H1 (cell line): ENCODE results near the gene FRMD4B. TPM values are rescaled to one million over a fixed set of nuclear protein-coding genes. Genes with fewer than 3 reads are reported as not detected.

ENCODE experiments used
- CTCF ChIA-PET: fragments of 300-600 bp; sonication (Branson Sonifier 250); formaldehyde crosslinking; loops from one replicate; lab custom pipeline; 2021; ENCODE audit not compliant: partially characterized antibody; lab: Charles Lee
- POLR2A ChIA-PET: fragments of 300-600 bp; sonication (Branson Sonifier 250); formaldehyde crosslinking; loops from one replicate; lab custom pipeline; 2021; ENCODE audit warnings: inconsistent platforms; ENCODE audit not compliant: partially characterized antibody; lab: Charles Lee
- DNase-seq, 2 experiments: peaks; one replicate each; pipeline versions ENCODE4 v3.0.0 to v3.0.0-alpha.2; 2010 to 2022; ENCODE audit warnings: low spot score in 2 of 2, low read depth in 1 of 2, mixed read lengths in 1 of 2
- FAIRE-seq: peaks from 2 replicates; lab custom pipeline; 2011; peaks lifted over from hg19 to GRCh38; lab: Jason Lieb, UNC
- H2AFZ ChIP-seq: 2 replicates; pipeline ENCODE4 v1.8.1; 2012; ENCODE audit warnings: low read length, inconsistent platforms
- H2AK5ac ChIP-seq: 2 replicates; pipeline ENCODE4 v1.6.1; 2013; ENCODE audit warnings: low read depth, low read length
- H2BK120ac ChIP-seq: replicated peaks from 2 replicates; pipeline ENCODE3; 2013; ENCODE audit warnings: low read depth, low read length, inconsistent platforms
- H2BK12ac ChIP-seq: 2 replicates; pipeline ENCODE4 v1.6.1; 2013; ENCODE audit warnings: low read depth, low read length
- H2BK15ac ChIP-seq: 2 replicates; pipeline ENCODE4 v1.6.1; 2013; ENCODE audit warnings: low read length
- H2BK20ac ChIP-seq: 2 replicates; pipeline ENCODE4 v1.6.1; 2013; ENCODE audit warnings: low read length
- H2BK5ac ChIP-seq: 2 replicates; pipeline ENCODE4 v1.6.1; 2013; ENCODE audit warnings: low read depth, low read length
- H3K14ac ChIP-seq: 2 replicates; pipeline ENCODE4 v1.6.1; 2013; ENCODE audit warnings: inconsistent platforms; ENCODE audit not compliant: insufficient read length
- H3K18ac ChIP-seq: 2 replicates; pipeline ENCODE4 v1.6.1; 2013; ENCODE audit warnings: low read length; ENCODE audit errors: extremely low read depth
- H3K23ac ChIP-seq: 2 replicates; pipeline ENCODE4 v1.6.1; 2013; ENCODE audit warnings: inconsistent platforms; ENCODE audit not compliant: insufficient read length
- H3K23me2 ChIP-seq: 2 replicates; pipeline ENCODE4 v1.6.1; 2013; ENCODE audit warnings: low read depth, low read length
- H3K27ac ChIP-seq: 2 replicates; pipeline ENCODE4 v1.6.1; 2011; ENCODE audit warnings: low read depth, low read length, inconsistent platforms
- H3K27me3 ChIP-seq, 4 experiments: replicated peaks in 1 of 4; 1 replicate in 1 of 4; 2 replicates in 3 of 4; pipeline versions ENCODE4 v1.6.1 to v1.8.1; 2011 to 2013; ENCODE audit warnings: low read length in 3 of 4, mild to moderate bottlenecking in 3 of 4, inconsistent platforms in 2 of 4, mixed read lengths in 2 of 4, moderate library complexity in 1 of 4; ENCODE audit not compliant: control insufficient read depth in 3 of 4, insufficient read depth in 3 of 4; ENCODE audit errors: extremely low read depth in 1 of 4
- H3K36me3 ChIP-seq, 4 experiments: 2 replicates each; pipeline versions ENCODE4 v1.6.1 to v1.8.1; 2011 to 2013; ENCODE audit warnings: mild to moderate bottlenecking in 4 of 4, low read length in 3 of 4, moderate library complexity in 2 of 4, control low read depth in 1 of 4, inconsistent platforms in 1 of 4; ENCODE audit not compliant: insufficient read depth in 4 of 4, control insufficient read depth in 2 of 4
- H3K4ac ChIP-seq: replicated peaks from 2 replicates; pipeline ENCODE3; 2013; ENCODE audit warnings: low read length, low read depth, mixed read lengths, inconsistent platforms; ENCODE audit not compliant: insufficient read length
- H3K4me1 ChIP-seq, 4 experiments: replicated peaks in 1 of 4; 1 replicate in 1 of 4; 2 replicates in 3 of 4; pipeline versions ENCODE4 v1.6.1 to v1.8.1; 2011 to 2013; ENCODE audit warnings: low read length in 3 of 4, inconsistent platforms in 2 of 4, mixed read lengths in 1 of 4; ENCODE audit not compliant: insufficient read depth in 4 of 4, control insufficient read depth in 3 of 4
- H3K4me2 ChIP-seq, 2 experiments: 2 replicates each; pipeline versions ENCODE4 v1.6.1 to v1.8.1; 2011 to 2013; ENCODE audit warnings: low read depth in 2 of 2, low read length in 2 of 2, control low read depth in 1 of 2, inconsistent platforms in 1 of 2, mild to moderate bottlenecking in 1 of 2; ENCODE audit not compliant: insufficient read depth in 1 of 2
- H3K4me3 ChIP-seq, 4 experiments: fragments of 200-600, 300-600 bp in 1 of 4; sonication (generic), shearing (Covaris generic), sonication (Bioruptor Twin) in 1 of 4; 2 replicates each; pipeline versions ENCODE4 v1.5.1 to v1.8.1; 2011 to 2016; ENCODE audit warnings: low read length in 4 of 4, low read depth in 3 of 4, control low read depth in 2 of 4, inconsistent platforms in 2 of 4, mild to moderate bottlenecking in 2 of 4, mixed read lengths in 1 of 4, moderate library complexity in 1 of 4; ENCODE audit not compliant: insufficient read depth in 2 of 4; ENCODE audit errors: extremely low read depth in 1 of 4
- H3K56ac ChIP-seq: replicated peaks from 2 replicates; pipeline ENCODE3; 2013; ENCODE audit warnings: low read depth, mild to moderate bottlenecking, mixed read lengths, low read length, inconsistent platforms; ENCODE audit not compliant: insufficient read length
- H3K79me1 ChIP-seq: 2 replicates; pipeline ENCODE4 v1.6.1; 2013; ENCODE audit warnings: low read depth, low read length, control low read depth
- H3K79me2 ChIP-seq, 2 experiments: 2 replicates each; pipeline versions ENCODE4 v1.6.1 to v1.8.1; 2012 to 2013; ENCODE audit warnings: low read length in 2 of 2, mild to moderate bottlenecking in 2 of 2, inconsistent platforms in 1 of 2; ENCODE audit not compliant: insufficient read depth in 2 of 2, control insufficient read depth in 1 of 2
- H3K9ac ChIP-seq, 4 experiments: replicated peaks in 1 of 4; 1 replicate in 1 of 4; 2 replicates in 3 of 4; pipeline versions ENCODE4 v1.6.1 to v1.8.1; 2011 to 2013; ENCODE audit warnings: low read depth in 3 of 4, low read length in 3 of 4, control low read depth in 2 of 4, mild to moderate bottlenecking in 2 of 4, moderate library complexity in 2 of 4, inconsistent platforms in 1 of 4; ENCODE audit errors: extremely low read depth in 1 of 4
- H3K9me3 ChIP-seq, 2 experiments: 2 replicates each; pipeline versions ENCODE4 v1.6.1 to v1.8.1; 2012 to 2013; ENCODE audit warnings: mild to moderate bottlenecking in 2 of 2, moderate library complexity in 2 of 2, control low read depth in 1 of 2, inconsistent platforms in 1 of 2, low read depth in 1 of 2, low read length in 1 of 2, mixed read lengths in 1 of 2; ENCODE audit not compliant: insufficient read depth in 2 of 2
- H4K20me1 ChIP-seq, 2 experiments: replicated peaks in 1 of 2; 2 replicates each; pipeline versions ENCODE3 to v1.8.1; 2011 to 2013; ENCODE audit warnings: inconsistent platforms in 2 of 2, low read length in 2 of 2, mild to moderate bottlenecking in 1 of 2; ENCODE audit not compliant: insufficient read depth in 2 of 2, control insufficient read depth in 1 of 2
- H4K5ac ChIP-seq: 2 replicates; pipeline ENCODE4 v1.6.1; 2013; ENCODE audit warnings: low read length, low read depth, mixed read lengths, inconsistent platforms; ENCODE audit not compliant: insufficient read length
- H4K8ac ChIP-seq: 2 replicates; pipeline ENCODE4 v1.8.0; 2013; ENCODE audit warnings: mild to moderate bottlenecking, moderate library complexity, low read length, inconsistent platforms; ENCODE audit not compliant: insufficient read depth; ENCODE audit errors: extremely low read depth
- H4K91ac ChIP-seq: replicated peaks from 2 replicates; pipeline ENCODE3; 2013; ENCODE audit warnings: low read length, mixed read lengths, inconsistent platforms; ENCODE audit not compliant: insufficient read length
- CEBPB ChIP-seq: IDR thresholded peaks from 2 replicates; pipeline ENCODE4 v1.6.1; 2012; ENCODE audit warnings: low read depth, low read length
- CTBP2 ChIP-seq: IDR thresholded peaks from 2 replicates; pipeline ENCODE4 v1.7.0; 2011; ENCODE audit warnings: borderline replicate concordance, mild to moderate bottlenecking, moderate library complexity, mixed read lengths, low read length; ENCODE audit not compliant: insufficient read depth, insufficient read length
- HDAC2 ChIP-seq, 2 experiments: fragments of 300-600 bp in 1 of 2; sonication (generic) in 1 of 2; IDR thresholded peaks; 2 replicates each; pipeline ENCODE4 v1.6.1; 2011 to 2012; ENCODE audit warnings: low read depth in 2 of 2, low read length in 2 of 2, mild to moderate bottlenecking in 2 of 2, moderate library complexity in 2 of 2, borderline replicate concordance in 1 of 2, inconsistent platforms in 1 of 2
- NRF1 ChIP-seq: IDR thresholded peaks from 2 replicates; pipeline ENCODE4 v1.6.1; 2011; ENCODE audit warnings: mild to moderate bottlenecking, low read depth, low read length, improper control_type of control experiment
- RXRA ChIP-seq: IDR thresholded peaks from 2 replicates; pipeline ENCODE4 v1.6.1; 2011; ENCODE audit warnings: low read depth, mild to moderate bottlenecking, low read length, moderate library complexity; ENCODE audit not compliant: insufficient read depth
- SIN3A ChIP-seq, 2 experiments: IDR thresholded peaks in 1 of 2; conservative IDR thresholded peaks in 1 of 2; 2 replicates each; pipeline ENCODE4 v1.6.1; 2011 to 2012; ENCODE audit warnings: low read length in 2 of 2, improper control_type of control experiment in 1 of 2, low read depth in 1 of 2, mild to moderate bottlenecking in 1 of 2
- SIX5 ChIP-seq: IDR thresholded peaks from 2 replicates; pipeline ENCODE4 v1.6.1; 2011; ENCODE audit warnings: mild to moderate bottlenecking, low read depth, low read length
- YY1 ChIP-seq: IDR thresholded peaks from 2 replicates; pipeline ENCODE4 v1.6.1; 2011; ENCODE audit warnings: low read depth, mild to moderate bottlenecking, low read length
- WGBS, 2 experiments: shearing (Covaris generic) in 1 of 2; methylation state at CpG; one replicate each; pipeline versions ENCODE4 v1.1.6 to v1.1.7; 2013 to 2015; ENCODE audit warnings: low lambda C conversion rate in 2 of 2, mixed read lengths in 2 of 2, inconsistent platforms in 1 of 2, low coverage in 1 of 2, missing lambda C conversion rate in 1 of 2; ENCODE audit not compliant: insufficient replicate concordance in 2 of 2, insufficient coverage in 1 of 2, insufficient read length in 1 of 2; ENCODE audit errors: extremely low coverage in 1 of 2, missing lambda C conversion rate in 1 of 2; 5-methylcytosine and 5-hydroxymethylcytosine counted together
- polyA plus RNA-seq, 7 experiments: library from polyadenylated mRNA; depleted of rRNA in 3 of 7; stranded (reverse) in 5 of 7; unstranded in 2 of 7; fragments of >200 nt in 5 of 7; fragments of 200-250 nt in 2 of 7; gene quantifications; 1 replicate in 5 of 7; 2 replicates in 1 of 7; 4 replicates in 1 of 7; pipeline versions ENCODE4 v1.2.1 to v1.2.3, GENCODE V29; 2011 to 2013; ENCODE audit warnings: missing spikeins in 2 of 7, mixed read lengths in 2 of 7
- total RNA-seq: library from RNA; stranded (reverse); fragmentation: NEBNext Ultra II Directional; extraction: Animal tissue kit (Norgen Biotek cat#: 25700); gene quantifications from 2 replicates; pipeline ENCODE4 v1.2.1, GENCODE V29; 2021
- TF ChIP-seq, protein P1 (sequence below), 3 experiments: IDR thresholded peaks; 1 replicate in 2 of 3; 2 replicates in 1 of 3; pipeline versions ENCODE4 v1.5.1 to v1.6.1; 2011; ENCODE audit warnings: low read length in 3 of 3, mild to moderate bottlenecking in 3 of 3, inconsistent platforms in 2 of 3, low read depth in 1 of 3, moderate library complexity in 1 of 3; ENCODE audit not compliant: insufficient read depth in 1 of 3; ENCODE audit errors: control extremely low read depth in 1 of 3
- TF ChIP-seq, protein P2 (sequence below): IDR thresholded peaks from 2 replicates; pipeline ENCODE4 v1.6.1; 2011; ENCODE audit warnings: low read depth, mild to moderate bottlenecking, low read length; ENCODE audit not compliant: insufficient read depth

FRMD4B gene
- total and polyA plus RNA-seq, 2 of the 8 experiments (the other 6 are each of a cell fraction or from before 2014, with no cell fraction given): 2.7 to 7.2 TPM

DNA sequence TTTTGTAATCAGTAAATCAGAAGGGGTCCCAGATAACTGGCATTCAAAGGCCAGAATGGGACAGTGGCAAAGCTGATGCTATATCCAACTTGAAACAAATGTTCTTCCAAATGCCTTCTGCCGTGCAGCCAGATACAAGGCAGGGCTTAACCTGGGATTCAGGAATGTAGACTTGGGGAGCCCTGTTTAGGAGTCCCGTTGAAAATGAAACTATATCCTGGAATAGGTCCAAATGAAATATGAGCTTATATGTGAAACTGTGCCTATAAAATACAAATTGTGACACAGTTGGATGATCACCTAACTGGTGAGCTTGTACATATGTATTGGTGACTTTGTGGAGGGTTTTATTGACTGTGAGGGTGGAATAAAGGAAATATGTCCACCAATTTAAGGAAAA lies 28.7 kb downstream of the FRMD4B start:
- POLR2A ChIA-PET: no interaction called here
- TF ChIP-seq, protein P1, sequence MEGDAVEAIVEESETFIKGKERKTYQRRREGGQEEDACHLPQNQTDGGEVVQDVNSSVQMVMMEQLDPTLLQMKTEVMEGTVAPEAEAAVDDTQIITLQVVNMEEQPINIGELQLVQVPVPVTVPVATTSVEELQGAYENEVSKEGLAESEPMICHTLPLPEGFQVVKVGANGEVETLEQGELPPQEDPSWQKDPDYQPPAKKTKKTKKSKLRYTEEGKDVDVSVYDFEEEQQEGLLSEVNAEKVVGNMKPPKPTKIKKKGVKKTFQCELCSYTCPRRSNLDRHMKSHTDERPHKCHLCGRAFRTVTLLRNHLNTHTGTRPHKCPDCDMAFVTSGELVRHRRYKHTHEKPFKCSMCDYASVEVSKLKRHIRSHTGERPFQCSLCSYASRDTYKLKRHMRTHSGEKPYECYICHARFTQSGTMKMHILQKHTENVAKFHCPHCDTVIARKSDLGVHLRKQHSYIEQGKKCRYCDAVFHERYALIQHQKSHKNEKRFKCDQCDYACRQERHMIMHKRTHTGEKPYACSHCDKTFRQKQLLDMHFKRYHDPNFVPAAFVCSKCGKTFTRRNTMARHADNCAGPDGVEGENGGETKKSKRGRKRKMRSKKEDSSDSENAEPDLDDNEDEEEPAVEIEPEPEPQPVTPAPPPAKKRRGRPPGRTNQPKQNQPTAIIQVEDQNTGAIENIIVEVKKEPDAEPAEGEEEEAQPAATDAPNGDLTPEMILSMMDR (IDR thresholded peaks at IDR 0.05; ENCODE audit: control extremely low read depth in 1 of 3, insufficient read depth in 1 of 3, low read depth in 1 of 3, low read length in 3 of 3): no peak
- TF ChIP-seq HDAC2 (IDR thresholded peaks at IDR 0.05; ENCODE audit: borderline replicate concordance in 1 of 2, low read depth in 2 of 2, low read length in 2 of 2) (no peak), RXRA (no peak), YY1 (no peak), CTBP2 (no peak), SIX5 (no peak), SIN3A (conservative IDR thresholded peaks at IDR 0.05 in 1 of 2, IDR thresholded peaks at IDR 0.05 in 1 of 2; ENCODE audit: low read depth in 1 of 2, low read length in 2 of 2) (no peak), CEBPB (no peak), NRF1 (no peak)
- TF ChIP-seq, protein P2, sequence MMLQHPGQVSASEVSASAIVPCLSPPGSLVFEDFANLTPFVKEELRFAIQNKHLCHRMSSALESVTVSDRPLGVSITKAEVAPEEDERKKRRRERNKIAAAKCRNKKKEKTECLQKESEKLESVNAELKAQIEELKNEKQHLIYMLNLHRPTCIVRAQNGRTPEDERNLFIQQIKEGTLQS: no peak

More for the DNA sequence above, 28.7 kb downstream of the FRMD4B start:
- Histone ChIP-seq H3K4me1 (no peaks in the 10 kb centered on the region), H3K14ac (no peak overlapping the region), H3K9me3 (no peaks in the 10 kb centered on the region; a peak in 1 of 4 replicates), H4K20me1 (no peaks in the 10 kb centered on the region), H3K18ac (no peak overlapping the region), H2AFZ (no peak overlapping the region), H2AK5ac (no peak overlapping the region), H3K27me3 (peaks cover 0 to 1% (median 0%) of the 10 kb centered on the region in 4 experiments; a peak in 1 of 7 replicates), H3K4ac (no peak overlapping the region), H4K5ac (no peak overlapping the region), H2BK12ac (no peak overlapping the region), H3K79me1 (no peaks in the 10 kb centered on the region), H3K9ac (no peak overlapping the region), H2BK15ac (no peak overlapping the region), H2BK20ac (no peak overlapping the region), H2BK5ac (no peak overlapping the region), H4K91ac (no peak overlapping the region), H4K8ac (no peak overlapping the region), H3K56ac (no peak overlapping the region), H3K4me3 (no peak overlapping the region), H3K27ac (no peak overlapping the region), H3K79me2 (no peaks in the 10 kb centered on the region), H3K36me3 (no peaks in the 10 kb centered on the region), H3K4me2 (no peak overlapping the region), H2BK120ac (no peak overlapping the region), H3K23ac (no peak overlapping the region), H3K23me2 (no peaks in the 10 kb centered on the region)
- WGBS, 2 experiments: 82% methylated on average over 2 of the region's 2 CpGs; no CpG with 5 or more reads in 1 of the 2 experiments
- no peak for DNase-seq
- FAIRE-seq: no peak
- CTCF ChIA-PET: interaction anchor here (1.3 to 1.7 kb wide), 2 partner anchors 66 to 196 kb away, joined by 5 read pairs; no protein-coding TSS in a partner anchor
